Nephron progenitor cell (in vitro differentiated cells): ENCODE data around the gene SLC51A.

ENCODE experiments used
- DNase-seq: peaks from one replicate; pipeline ENCODE4 v3.0.0; 2021
- H3K27ac Mint-ChIP-seq: 2 replicates; pipeline ENCODE4 v1.8.0; 2021; ENCODE audit warnings: mild to moderate bottlenecking, moderate library complexity, mixed read lengths
- H3K27me3 Mint-ChIP-seq: 2 replicates; pipeline ENCODE4 v1.8.0; 2021; ENCODE audit warnings: mild to moderate bottlenecking, low read depth, mixed read lengths; ENCODE audit not compliant: poor library complexity
- H3K36me3 Mint-ChIP-seq: 2 replicates; pipeline ENCODE4 v1.8.0; 2021; ENCODE audit warnings: low read depth, mixed read lengths
- H3K4me1 Mint-ChIP-seq: 2 replicates; pipeline ENCODE4 v1.8.0; 2021; ENCODE audit warnings: mixed read lengths
- H3K4me3 Mint-ChIP-seq: 2 replicates; pipeline ENCODE4 v1.8.0; 2021; ENCODE audit warnings: mild to moderate bottlenecking, moderate library complexity, mixed read lengths
- H3K9me3 Mint-ChIP-seq: 2 replicates; pipeline ENCODE4 v1.8.0; 2021; ENCODE audit warnings: mild to moderate bottlenecking, moderate library complexity, mixed read lengths
- CTCF ChIP-seq: fragments of 200-600 bp; sonication (generic); IDR thresholded peaks from 2 replicates; pipeline ENCODE4 v1.5.0; 2021; ENCODE audit warnings: antibody characterized with exemption

The SLC51A gene

DNA sequence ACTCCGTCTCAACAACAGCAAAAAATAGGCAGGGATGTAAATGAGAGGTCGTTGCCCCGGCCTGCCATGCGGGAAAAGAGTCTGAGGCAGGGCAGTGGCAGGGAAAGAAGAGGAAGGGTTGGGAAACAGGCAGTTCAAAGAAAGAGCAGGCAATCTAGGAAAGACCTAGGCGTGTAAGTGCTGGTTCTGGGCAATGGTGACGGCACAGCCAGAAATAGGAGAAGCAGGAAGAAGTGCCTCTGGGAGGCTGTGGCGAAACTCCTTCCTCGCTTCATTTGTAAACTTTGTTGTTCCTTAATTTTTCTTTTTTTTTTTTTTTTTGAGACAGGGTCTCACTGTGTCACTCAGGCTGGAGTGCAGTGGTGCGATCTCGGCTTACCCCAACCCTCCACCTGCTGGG lies 4.3 kb downstream of the SLC51A start:
- peaks cover 37% of the 10 kb centered on the region for H3K4me1 Mint-ChIP-seq
- no peaks in the 10 kb centered on the region for H3K9me3 Mint-ChIP-seq
- H3K27me3 Mint-ChIP-seq: peaks cover 18% of the 10 kb centered on the region
- peak overlapping the region; percentile 42 for H3K4me3 Mint-ChIP-seq
- H3K27ac Mint-ChIP-seq: peak overlapping the region; percentile 75
- no peaks in the 10 kb centered on the region for H3K36me3 Mint-ChIP-seq
- TF ChIP-seq CTCF: no peak
- DNase-seq: no peak

- peaks cover 16% of the 10 kb centered on the region for H3K27me3 Mint-ChIP-seq
- TF ChIP-seq CTCF: no peak
- H3K36me3 Mint-ChIP-seq: no peaks in the 10 kb centered on the region
- no peak for DNase-seq
- no peak overlapping the region for H3K4me3 Mint-ChIP-seq
- peaks cover 33% of the 10 kb centered on the region for H3K4me1 Mint-ChIP-seq
- no peaks in the 10 kb centered on the region for H3K9me3 Mint-ChIP-seq
- H3K27ac Mint-ChIP-seq: no peak overlapping the region
Observed at GRCh38 chr3:196220991-196221390, 4.7 kb downstream of the SLC51A start.

DNA sequence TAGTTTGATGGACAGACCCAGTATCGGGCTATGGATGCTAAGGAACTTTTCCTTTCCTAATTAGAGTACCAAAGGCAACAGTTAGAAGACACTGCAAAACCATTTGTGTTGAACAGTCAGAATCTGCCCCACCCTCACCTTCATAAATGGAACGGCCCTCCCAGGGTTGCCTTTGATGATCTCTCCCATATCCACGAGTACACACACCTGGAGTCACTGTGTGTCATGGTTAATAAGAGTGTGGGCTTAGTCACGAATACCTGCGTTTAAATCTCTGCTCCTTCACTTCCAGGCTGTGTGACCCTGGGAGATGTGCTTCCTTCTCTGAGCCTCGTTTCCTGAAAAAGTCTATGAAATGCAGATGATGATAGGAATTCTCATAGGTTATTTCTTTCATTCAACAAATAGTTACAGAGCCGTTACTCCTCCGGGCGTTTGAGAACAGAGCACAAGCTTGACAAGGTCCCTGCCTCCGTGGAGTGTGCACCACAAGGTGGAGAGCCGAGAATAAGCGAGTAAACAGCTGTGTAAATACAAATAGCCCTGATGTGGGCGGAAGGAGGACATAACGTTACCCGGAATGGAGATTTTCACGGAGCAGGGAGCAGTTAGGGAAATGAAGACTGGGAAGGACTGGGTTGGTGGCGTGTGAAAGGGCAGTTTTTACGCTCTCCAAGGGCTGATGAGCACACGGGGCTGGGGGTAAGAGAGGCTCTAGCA lies 6.7 kb downstream of the SLC51A start:
- TF ChIP-seq CTCF: no peak
- Mint-ChIP-seq H3K27ac (no peak overlapping the region), H3K4me3 (no peak overlapping the region), H3K36me3 (no peaks in the 10 kb centered on the region), H3K27me3 (peaks cover 15% of the 10 kb centered on the region), H3K9me3 (no peaks in the 10 kb centered on the region), H3K4me1 (peaks cover 36% of the 10 kb centered on the region)
- DNase-seq: no peak

- TF ChIP-seq CTCF: no peak
- no peak for DNase-seq
- no peaks in the 10 kb centered on the region for H3K9me3 Mint-ChIP-seq
- no peaks in the 10 kb centered on the region for H3K36me3 Mint-ChIP-seq
- peaks cover 25% of the 10 kb centered on the region for H3K4me1 Mint-ChIP-seq
- H3K4me3 Mint-ChIP-seq: no peak overlapping the region
- peaks cover 8% of the 10 kb centered on the region for H3K27me3 Mint-ChIP-seq
- peak overlapping the region; percentile 32 for H3K27ac Mint-ChIP-seq
Observed at GRCh38 chr3:196225086-196225485, 8.8 kb downstream of the SLC51A start.

- no peak for DNase-seq
- Mint-ChIP-seq H3K27me3 (peaks cover 8% of the 10 kb centered on the region), H3K36me3 (no peaks in the 10 kb centered on the region), H3K4me1 (peaks cover 19% of the 10 kb centered on the region), H3K9me3 (no peaks in the 10 kb centered on the region), H3K27ac (no peak overlapping the region), H3K4me3 (no peak overlapping the region)
- no peak for TF ChIP-seq CTCF
Observed at GRCh38 chr3:196225763-196226364, 9.5 kb downstream of the SLC51A start.

DNA sequence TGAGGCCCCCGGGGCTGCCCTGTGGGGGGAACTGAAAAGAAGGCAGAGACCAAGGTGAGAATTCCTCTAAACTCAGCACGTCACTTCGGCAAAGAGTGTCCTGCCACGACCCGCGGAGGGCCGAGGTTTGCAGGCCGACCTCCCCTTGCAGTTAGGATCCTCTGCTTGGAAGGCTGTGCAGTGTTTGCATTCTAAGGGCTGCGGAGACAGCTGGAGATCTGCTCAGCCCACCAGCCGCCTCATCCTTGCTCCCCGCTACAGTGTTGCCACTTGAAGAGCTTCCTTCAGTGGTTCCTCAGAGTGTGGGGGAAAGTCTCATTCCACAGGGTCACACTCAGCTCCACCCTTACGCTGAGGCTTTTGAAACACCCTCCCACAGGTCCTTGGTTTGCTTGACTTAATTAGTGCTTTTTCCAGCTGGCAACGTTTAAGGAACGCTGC lies 10.8 kb downstream of the SLC51A start:
- TF ChIP-seq CTCF: no peak
- DNase-seq: no peak
- H3K4me3 Mint-ChIP-seq: no peak overlapping the region
- peaks cover 8% of the 10 kb centered on the region for H3K27me3 Mint-ChIP-seq
- no peaks in the 10 kb centered on the region for H3K9me3 Mint-ChIP-seq
- no peak overlapping the region for H3K27ac Mint-ChIP-seq
- peaks cover 19% of the 10 kb centered on the region for H3K4me1 Mint-ChIP-seq
- no peaks in the 10 kb centered on the region for H3K36me3 Mint-ChIP-seq
